22Rv1 (cell line): ENCODE results near the gene FBXL19.

Source experiments
- H3K27ac ChIP-seq: fragments of 450-650 bp; 2 replicates; pipeline ENCODE4 v1.5.1; 2017
- CTCF ChIP-seq: fragments of 450-650 bp; IDR thresholded peaks from 2 replicates; pipeline ENCODE4 v1.5.1; 2017; ENCODE audit warnings: mild to moderate bottlenecking
- ZFX ChIP-seq: fragments of 450-650 bp; IDR thresholded peaks from 2 replicates; pipeline ENCODE4 v1.6.1; 2017; ENCODE audit warnings: antibody characterized with exemption, borderline replicate concordance

FBXL19 gene

GRCh38 chr16:30904114-30904780, 19.1 kb upstream of the FBXL19 start:
- H3K27ac ChIP-seq, result no peak overlapping the region
- TF ChIP-seq CTCF (no peak), ZFX (no peak)

- no peak overlapping the region for H3K27ac ChIP-seq
- TF ChIP-seq ZFX (no peak), CTCF (no peak)
Observed at GRCh38 chr16:30907064-30907463, 16.3 kb upstream of the FBXL19 start.

GRCh38 chr16:30910427-30911029, 12.8 kb upstream of the FBXL19 start:
- TF ChIP-seq CTCF (no peak), ZFX (no peak)
- no peak overlapping the region for H3K27ac ChIP-seq

- no peak overlapping the region for H3K27ac ChIP-seq
- TF ChIP-seq CTCF (no peak), ZFX (no peak)
Observed at GRCh38 chr16:30912794-30913412, 10.5 kb upstream of the FBXL19 start.

- no peak for TF ChIP-seq ZFX
- no peak for TF ChIP-seq CTCF
- no peak overlapping the region for H3K27ac ChIP-seq
Observed at GRCh38 chr16:30914830-30915229, 8.5 kb upstream of the FBXL19 start.

GRCh38 chr16:30918614-30919013, 4.8 kb upstream of the FBXL19 start:
- no peak for TF ChIP-seq ZFX
- TF ChIP-seq CTCF, result no peak
- H3K27ac ChIP-seq, result no peak overlapping the region

- TF ChIP-seq CTCF (no peak), ZFX (no peak)
- peak overlapping the region; percentile 97 for H3K27ac ChIP-seq
Observed at GRCh38 chr16:30920891-30921290, 2.5 kb upstream of the FBXL19 start.
